IMR-90 (cell line): Measurements from ENCODE around the gene ITGB4. TPM values are rescaled to one million over a fixed set of nuclear protein-coding genes. Genes with fewer than 3 reads are reported as not detected.
"Not testable (repeated sequence)": the region's sequence is repeated elsewhere in the genome, so short reads cannot be mapped to it uniquely, and the experiment has no call there.

Experiments used
- ATAC-seq: fragments of 200-7000 bp; cut with Tn5 transposase; 2 replicates; pipeline ENCODE4 v1.9.1; 2020; ENCODE audit warnings: low read depth, mild to moderate bottlenecking, moderate library complexity
- BruUV-seq: library from RNA; stranded (reverse); fragments of 400-500 nt; replicated peaks from 2 replicates; lab custom pipeline; 2021; lab: Mats Ljungman, UMichigan
- CTCF ChIA-PET: fragments of 300-600 bp; formaldehyde crosslinking; extraction: SDS; loops from one replicate; lab custom pipeline; 2021; ENCODE audit warnings: antibody characterized with exemption; lab: Yijun Ruan, JAX
- POLR2A ChIA-PET: fragments of 300-600 bp; sonication (Branson Sonifier 250); formaldehyde crosslinking; loops from one replicate; lab custom pipeline; 2022; ENCODE audit warnings: antibody characterized with exemption; ENCODE audit not compliant: unreplicated experiment; lab: Charles Lee
- DNase-seq: peaks from one replicate; pipeline ENCODE4 v3.0.0; 2013
- H2AFZ ChIP-seq: replicated peaks from 2 replicates; pipeline ENCODE3; 2013; ENCODE audit warnings: low read length, mild to moderate bottlenecking; ENCODE audit not compliant: poor library complexity
- H2AK5ac ChIP-seq: 2 replicates; pipeline ENCODE4 v1.6.1; 2013; ENCODE audit warnings: low read depth, low read length, inconsistent platforms
- H2AK9ac ChIP-seq: replicated peaks from 2 replicates; pipeline ENCODE3; 2013; ENCODE audit warnings: mild to moderate bottlenecking, low read depth, low read length, moderate library complexity; ENCODE audit not compliant: poor library complexity
- H2BK120ac ChIP-seq: 2 replicates; pipeline ENCODE4 v1.6.1; 2013; ENCODE audit warnings: low read depth, low read length, inconsistent platforms
- H2BK15ac ChIP-seq: 3 replicates; pipeline ENCODE4 v1.6.1; 2013; ENCODE audit warnings: low read depth, low read length, inconsistent platforms
- H2BK20ac ChIP-seq: 2 replicates; pipeline ENCODE4 v1.6.1; 2013; ENCODE audit warnings: low read depth, mild to moderate bottlenecking, inconsistent platforms, low read length, moderate library complexity
- H2BK5ac ChIP-seq: 2 replicates; pipeline ENCODE4 v1.6.1; 2013; ENCODE audit warnings: mild to moderate bottlenecking, low read depth, low read length, inconsistent platforms; ENCODE audit not compliant: poor library complexity, severe bottlenecking
- H3K14ac ChIP-seq: replicated peaks from 2 replicates; pipeline ENCODE4 v1.6.1; 2013; ENCODE audit warnings: low read depth, low read length, inconsistent platforms
- H3K18ac ChIP-seq: 2 replicates; pipeline ENCODE4 v1.6.1; 2013; ENCODE audit warnings: low read depth, low read length, control low read depth
- H3K23ac ChIP-seq: 2 replicates; pipeline ENCODE4 v1.6.1; 2013; ENCODE audit warnings: low read depth, low read length, inconsistent platforms
- H3K27ac ChIP-seq: 2 replicates; pipeline ENCODE4 v1.5.1; 2013; ENCODE audit warnings: mild to moderate bottlenecking, control low read depth, low read length; ENCODE audit not compliant: insufficient read depth
- H3K27me3 ChIP-seq: 2 replicates; pipeline ENCODE4 v1.6.1; 2013; ENCODE audit warnings: low read length; ENCODE audit not compliant: control insufficient read depth, insufficient read depth
- H3K36me3 ChIP-seq: 2 replicates; pipeline ENCODE4 v1.6.1; 2013; ENCODE audit warnings: low read length, mixed read lengths; ENCODE audit not compliant: control insufficient read depth, insufficient read depth
- H3K4ac ChIP-seq: 2 replicates; pipeline ENCODE4 v1.6.1; 2013; ENCODE audit warnings: low read depth, low read length, inconsistent platforms
- H3K4me1 ChIP-seq: 2 replicates; pipeline ENCODE4 v1.6.1; 2013; ENCODE audit warnings: low read length, mixed read lengths; ENCODE audit not compliant: control insufficient read depth, insufficient read depth
- H3K4me2 ChIP-seq: 2 replicates; pipeline ENCODE4 v1.6.1; 2013; ENCODE audit warnings: low read depth, mild to moderate bottlenecking, control low read depth, low read length, moderate library complexity
- H3K4me3 ChIP-seq: 2 replicates; pipeline ENCODE4 v1.5.1; 2013; ENCODE audit warnings: low read depth, mild to moderate bottlenecking, control low read depth, low read length, moderate library complexity; ENCODE audit not compliant: insufficient read depth
- H3K56ac ChIP-seq: 2 replicates; pipeline ENCODE4 v1.6.1; 2013; ENCODE audit warnings: low read length, inconsistent platforms; ENCODE audit not compliant: insufficient read depth; ENCODE audit errors: extremely low read depth
- H3K79me1 ChIP-seq, 2 experiments: 2 replicates each; pipeline ENCODE4 v1.6.1; 2013; ENCODE audit warnings: low read length in 2 of 2, inconsistent platforms in 1 of 2, low read depth in 1 of 2
- H3K9ac ChIP-seq: 2 replicates; pipeline ENCODE4 v1.6.1; 2013; ENCODE audit warnings: low read depth, low read length, control low read depth
- H3K9me1 ChIP-seq: 2 replicates; pipeline ENCODE4 v1.6.1; 2013; ENCODE audit warnings: low read length, inconsistent platforms; ENCODE audit not compliant: insufficient read depth
- H3K9me3 ChIP-seq: 2 replicates; pipeline ENCODE4 v1.6.1; 2013; ENCODE audit warnings: low read length; ENCODE audit not compliant: control insufficient read depth, insufficient read depth
- H4K20me1 ChIP-seq: 2 replicates; pipeline ENCODE4 v1.6.1; 2013; ENCODE audit warnings: low read length, inconsistent platforms; ENCODE audit not compliant: insufficient read depth
- H4K5ac ChIP-seq: 2 replicates; pipeline ENCODE4 v1.6.1; 2013; ENCODE audit warnings: mild to moderate bottlenecking, low read depth, low read length, control low read depth
- H4K8ac ChIP-seq, 2 experiments: 2 replicates each; pipeline ENCODE4 v1.6.1; 2013; ENCODE audit warnings: low read depth in 2 of 2, low read length in 2 of 2, control low read depth in 1 of 2, inconsistent platforms in 1 of 2
- H4K91ac ChIP-seq: 2 replicates; pipeline ENCODE4 v1.6.1; 2013; ENCODE audit warnings: low read depth, low read length, inconsistent platforms; ENCODE audit not compliant: insufficient read depth
- WGBS, 2 experiments: methylation state at CpG; one replicate each; pipeline versions ENCODE4 v1.1.5 to v1.1.7; 2013; ENCODE audit warnings: missing lambda C conversion rate in 2 of 2; ENCODE audit not compliant: insufficient read length in 1 of 2; ENCODE audit errors: extremely low coverage in 2 of 2; 5-methylcytosine and 5-hydroxymethylcytosine counted together
- dilution Hi-C: fragments of 300-500 bp; cut with HindIII; formaldehyde crosslinking; loops from one replicate; pipeline ENCODE4 v1.14.3; 2018; ENCODE audit warnings: low sequenced_read_pairs; ENCODE audit not compliant: unreplicated experiment
- in situ Hi-C: fragments of 300-500 bp; cut with MboI; formaldehyde crosslinking; loops from 3 replicates; pipeline ENCODE4 v1.14.3; 2019; ENCODE audit warnings: low sequenced_read_pairs, inconsistent platforms, mixed read lengths
- intact Hi-C: fragments of 100-400 bp; cut with micrococcal nuclease; formaldehyde crosslinking; loops from 2 replicates; pipeline ENCODE4 v1.10.0; 2022
- polyA plus RNA-seq, 3 experiments: library from polyadenylated mRNA; depleted of rRNA; stranded (reverse); fragments of >200 nt; gene quantifications; 2 replicates each; pipeline ENCODE4 v1.2.3, GENCODE V29; 2012; ENCODE audit warnings: low replicate concordance in 1 of 3
- total RNA-seq: library from RNA; depleted of rRNA; stranded (reverse); fragments of >200 nt; gene quantifications from 2 replicates; pipeline ENCODE4 v1.2.3, GENCODE V29; 2012

The ITGB4 gene
- total and polyA plus RNA-seq, 2 of the 4 experiments (the other 2 are of a cell fraction): under 0.01 to 0.27 TPM

DNA sequence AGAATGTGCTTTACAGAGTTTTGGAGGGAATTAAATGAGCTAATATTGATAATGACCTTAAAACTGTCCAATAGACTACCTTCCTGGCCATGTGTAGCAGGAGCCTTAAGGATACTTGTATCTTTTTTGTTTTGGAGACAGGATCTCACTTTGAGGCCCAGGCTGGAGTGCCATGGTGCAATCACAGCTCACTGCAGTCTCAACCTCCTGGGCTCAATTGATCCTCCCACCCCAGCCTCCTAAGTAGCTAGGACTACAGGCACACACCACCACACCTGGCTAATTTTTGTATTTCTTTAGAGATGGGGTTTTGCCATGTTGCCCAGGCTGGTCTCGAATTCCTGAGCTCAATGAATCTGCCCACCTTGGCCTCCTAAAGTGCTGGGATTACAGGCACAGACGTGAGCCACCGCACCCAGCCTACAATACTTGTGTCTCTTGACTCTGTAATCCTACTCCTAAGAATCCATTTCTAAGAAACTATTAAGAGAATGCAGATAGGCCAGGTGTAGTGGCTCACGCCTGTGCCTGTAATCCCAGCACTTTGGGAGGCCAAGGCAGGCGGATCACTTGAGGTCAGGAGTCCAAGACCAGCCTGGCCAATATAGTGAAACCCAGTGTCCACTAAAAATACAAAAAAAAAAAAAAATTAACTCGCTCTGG lies 38.9 kb downstream of the ITGB4 start:
- H3K9me1 ChIP-seq, H3K9ac ChIP-seq, H3K4me1 ChIP-seq, in situ Hi-C loops, H3K27ac ChIP-seq, H2AK9ac ChIP-seq, H3K36me3 ChIP-seq, H3K9me3 ChIP-seq, H4K8ac ChIP-seq, H4K91ac ChIP-seq, H3K4ac ChIP-seq, H2BK15ac ChIP-seq, H3K4me3 ChIP-seq, dilution Hi-C loops, H3K18ac ChIP-seq, H4K5ac ChIP-seq, H4K20me1 ChIP-seq, H3K27me3 ChIP-seq, DNase-seq, intact Hi-C loops, H3K14ac ChIP-seq, BruUV-seq, ATAC-seq, H3K23ac ChIP-seq, H2BK5ac ChIP-seq, H3K56ac ChIP-seq, H3K4me2 ChIP-seq, H2BK120ac ChIP-seq, H2BK20ac ChIP-seq, H2AK5ac ChIP-seq, H2AFZ ChIP-seq: not testable (repeated sequence)
- POLR2A ChIA-PET: interaction anchor here (0.7 kb wide), 1 partner anchor 20 kb away, joined by 3 read pairs; no protein-coding TSS in a partner anchor
- peaks cover 5 to 12% of the 10 kb centered on the region in 2 experiments; a peak in 3 of 4 replicates for H3K79me1 ChIP-seq
- CTCF ChIA-PET: interaction anchor here (1.0 kb wide), 1 partner anchor 10 kb away, joined by 4 read pairs; no protein-coding TSS in a partner anchor
- WGBS, 2 experiments: 83% methylated on average over 1 of the region's 6 CpGs; no CpG with 5 or more reads in 1 of the 2 experiments
